GM18520 (cell line): ENCODE data around the gene AEBP1.

Experiments used
- ATAC-seq: cut with Tn5 transposase; IDR thresholded peaks from one replicate; pipeline ENCODE4 v1.9.1; 2021; ENCODE audit not compliant: unreplicated experiment

The AEBP1 gene

DNA sequence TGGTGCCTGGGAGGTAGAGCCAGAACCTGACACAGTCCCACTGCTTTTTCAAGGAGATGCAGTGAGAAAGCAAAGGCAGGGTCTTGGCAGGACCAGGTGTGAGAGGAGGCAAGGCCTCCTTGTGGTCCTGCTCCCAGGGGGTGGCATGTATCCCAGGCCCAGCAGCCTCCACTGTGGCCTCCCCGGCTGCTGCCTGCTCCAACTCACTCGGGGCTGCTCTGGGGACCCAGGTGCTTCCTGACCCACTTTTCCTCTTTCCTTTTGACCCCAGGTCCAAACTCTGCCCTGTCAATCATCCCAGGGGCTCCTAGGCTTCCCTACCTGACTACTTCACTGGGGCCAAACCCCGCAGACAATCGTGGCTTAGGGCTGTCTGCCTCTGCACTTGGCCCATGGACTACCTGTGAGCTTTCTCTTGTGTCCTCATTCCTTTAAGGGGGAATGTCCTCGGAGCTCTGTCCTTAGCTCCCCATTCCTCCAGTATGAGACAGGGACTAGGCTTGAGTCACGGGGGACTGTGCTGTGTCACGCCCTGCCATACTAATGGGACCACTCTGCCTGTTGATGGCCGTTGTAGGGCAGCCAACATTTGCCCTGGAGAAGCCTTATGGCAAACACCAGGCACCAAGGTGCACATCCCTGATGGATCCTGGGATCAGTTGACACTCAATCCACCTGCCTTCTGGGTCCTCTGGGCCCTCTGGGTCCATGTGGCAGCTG lies 1.1 kb upstream of the AEBP1 start:
- no peak for ATAC-seq

DNA sequence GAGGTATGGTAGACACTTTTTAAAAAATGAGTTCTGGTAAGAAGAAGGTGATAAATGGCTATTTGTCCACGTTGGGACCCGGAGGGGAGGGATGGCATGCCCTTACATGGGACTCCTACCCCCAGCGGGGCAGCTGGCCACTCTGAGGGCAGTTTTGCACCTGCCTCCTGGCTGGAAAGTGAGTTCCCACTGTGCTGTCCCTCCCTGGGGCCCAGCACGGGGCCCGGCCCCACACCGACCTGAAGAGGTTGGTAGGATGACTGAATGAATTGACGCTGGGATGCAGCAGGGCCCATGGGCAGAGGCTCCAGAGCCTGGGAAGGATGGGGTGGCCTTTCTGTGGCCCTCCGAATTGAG lies 601 bp upstream of the AEBP1 start:
- no peak for ATAC-seq

DNA sequence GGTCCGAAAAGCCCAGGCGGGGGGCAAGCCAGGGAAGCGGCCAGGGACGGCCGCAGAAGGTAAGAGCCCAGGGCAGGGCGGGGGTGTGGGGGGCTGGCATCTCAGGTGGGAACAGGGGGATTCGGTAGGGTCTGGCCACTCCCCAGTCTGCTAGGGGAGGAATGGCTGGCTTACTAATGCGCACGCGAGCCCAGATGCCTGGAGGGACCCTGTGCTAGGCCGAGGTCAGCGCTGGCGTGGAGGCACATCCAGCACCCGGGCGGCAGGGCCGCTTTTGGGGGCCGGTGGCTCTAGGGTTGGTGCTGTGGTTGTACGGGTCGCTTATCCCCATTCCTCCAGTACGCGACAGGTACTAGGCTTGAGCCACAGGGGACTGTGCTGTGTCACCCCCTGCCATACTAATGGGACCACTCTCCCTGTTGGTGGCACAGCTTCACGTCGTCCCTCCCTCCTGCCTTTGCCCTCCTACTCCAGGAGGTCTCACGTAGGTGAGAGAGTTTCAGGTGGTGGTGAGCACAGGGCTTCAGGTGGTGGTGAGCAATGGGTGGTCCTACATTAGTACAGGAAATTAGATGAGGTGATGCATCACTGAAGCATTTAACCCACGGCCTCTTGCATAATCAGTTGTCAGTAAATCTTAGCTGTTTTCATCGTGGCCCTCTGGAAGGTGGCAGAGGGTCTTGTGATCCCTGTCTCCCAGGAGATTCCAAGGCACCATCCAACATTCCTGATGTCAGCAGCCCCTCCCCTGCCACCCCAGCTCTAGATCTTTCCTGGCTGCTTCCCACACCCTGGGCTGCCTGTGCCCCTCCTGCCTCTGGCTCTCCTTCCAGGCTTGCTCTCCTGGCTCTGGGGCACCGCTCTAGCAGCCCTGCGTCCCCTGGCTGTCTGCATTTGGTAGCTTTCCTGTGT lies 971 bp downstream of the AEBP1 start:
- no peak for ATAC-seq

DNA sequence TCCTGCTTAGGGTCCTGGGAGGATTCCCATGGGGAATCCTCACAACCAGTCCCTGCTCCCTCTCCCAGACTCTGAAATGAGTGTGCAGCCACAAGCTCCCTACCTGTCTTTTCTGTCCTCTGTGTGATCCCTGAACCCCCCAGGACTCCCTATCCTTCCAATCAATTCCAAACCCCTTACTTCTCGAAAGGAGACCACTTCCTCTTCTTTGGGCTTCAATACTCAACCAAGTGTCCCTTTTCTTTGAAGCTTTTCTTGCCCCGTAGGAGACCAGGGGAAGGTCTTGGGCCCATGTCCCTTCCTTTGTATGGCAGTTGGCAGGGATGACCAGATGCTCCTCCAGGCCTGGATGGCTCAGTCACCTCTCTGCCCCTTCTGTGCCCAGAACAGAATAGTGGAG lies 1.7 kb downstream of the AEBP1 start:
- no peak for ATAC-seq

- no peak for ATAC-seq
Observed at GRCh38 chr7:44106311-44107065, 2.3 kb downstream of the AEBP1 start.

DNA sequence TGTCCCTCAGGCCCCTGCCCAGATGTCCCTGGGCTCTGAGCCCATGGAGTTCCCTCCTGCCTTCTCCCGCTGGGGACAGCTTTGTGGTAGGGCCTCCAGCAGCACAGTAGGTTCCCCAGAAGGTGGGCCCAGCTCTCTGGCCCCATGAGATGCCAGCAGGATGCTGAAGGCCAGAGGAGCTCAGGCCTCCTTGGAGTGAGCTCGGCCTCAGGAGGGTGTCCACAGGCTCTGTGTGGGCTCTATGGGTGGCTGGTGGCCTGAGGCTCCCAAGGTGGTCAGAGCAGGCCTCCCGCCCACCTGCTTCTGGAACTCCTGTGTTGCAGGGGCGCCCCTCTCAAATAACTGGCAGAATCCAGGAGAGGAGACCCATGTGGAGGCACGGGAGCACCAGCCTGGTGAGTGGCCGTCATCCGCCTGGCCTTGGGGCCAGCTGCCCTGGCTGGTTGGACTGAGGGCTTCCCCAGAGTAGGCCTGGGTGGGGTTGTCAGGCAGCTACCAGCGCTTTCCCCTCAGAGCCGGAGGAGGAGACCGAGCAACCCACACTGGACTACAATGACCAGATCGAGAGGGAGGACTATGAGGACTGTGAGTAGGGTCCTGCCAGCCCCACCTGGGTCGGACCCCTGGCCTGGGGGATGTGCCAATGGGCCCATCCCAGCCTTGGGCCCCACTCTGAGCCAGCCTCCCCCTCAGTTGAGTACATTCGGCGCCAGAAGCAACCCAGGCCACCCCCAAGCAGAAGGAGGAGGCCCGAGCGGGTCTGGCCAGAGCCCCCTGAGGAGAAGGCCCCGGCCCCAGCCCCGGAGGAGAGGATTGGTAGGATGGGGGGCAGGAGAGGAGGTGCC lies 3.2 kb downstream of the AEBP1 start:
- ATAC-seq = no peak

GRCh38 chr7:44107961-44108767 lies 4.0 kb downstream of the AEBP1 start:
- no peak for ATAC-seq

DNA sequence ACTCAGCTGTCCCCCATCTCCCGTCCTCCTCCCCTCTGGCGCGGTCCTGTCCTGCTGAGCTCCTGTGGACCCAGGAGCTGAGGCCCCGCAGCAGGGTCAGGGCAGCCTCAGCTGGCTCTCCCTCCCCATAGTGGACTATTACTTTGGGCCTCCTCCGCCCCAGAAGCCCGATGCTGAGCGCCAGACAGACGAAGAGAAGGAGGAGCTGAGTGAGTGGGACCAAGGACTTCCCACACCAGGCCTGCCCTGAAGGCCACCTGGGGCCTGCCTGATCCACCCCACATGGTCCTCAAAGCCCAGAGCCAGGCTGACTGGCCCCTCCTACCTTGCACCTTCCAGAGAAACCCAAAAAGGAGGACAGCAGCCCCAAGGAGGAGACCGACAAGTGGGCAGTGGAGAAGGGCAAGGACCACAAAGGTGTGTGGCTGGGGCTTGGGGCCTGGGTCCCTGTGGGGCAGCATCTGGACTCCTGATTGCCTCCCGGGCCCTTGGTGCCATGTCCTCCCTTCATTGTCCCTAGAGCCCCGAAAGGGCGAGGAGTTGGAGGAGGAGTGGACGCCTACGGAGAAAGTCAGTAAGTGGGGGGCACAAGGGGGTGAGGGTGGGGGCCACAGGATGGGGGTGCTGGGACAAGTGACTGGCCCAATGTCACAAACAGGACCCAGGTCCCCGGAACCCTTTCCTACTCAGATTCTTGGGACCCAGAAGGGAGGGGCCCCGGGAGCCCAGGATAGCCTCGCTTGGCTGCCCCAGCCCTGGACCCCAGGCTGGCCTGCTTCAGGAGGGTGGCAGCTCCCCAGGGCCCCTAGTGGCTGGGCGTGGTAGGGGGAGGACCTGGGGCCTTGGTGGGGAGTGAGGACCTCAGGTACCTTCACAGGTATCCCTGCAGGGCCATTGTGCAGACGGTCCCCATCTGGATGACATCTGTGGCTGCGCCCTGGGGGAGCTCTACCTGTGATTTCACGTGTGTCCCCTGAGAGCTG lies 4.9 kb downstream of the AEBP1 start:
- ATAC-seq = no peak

DNA sequence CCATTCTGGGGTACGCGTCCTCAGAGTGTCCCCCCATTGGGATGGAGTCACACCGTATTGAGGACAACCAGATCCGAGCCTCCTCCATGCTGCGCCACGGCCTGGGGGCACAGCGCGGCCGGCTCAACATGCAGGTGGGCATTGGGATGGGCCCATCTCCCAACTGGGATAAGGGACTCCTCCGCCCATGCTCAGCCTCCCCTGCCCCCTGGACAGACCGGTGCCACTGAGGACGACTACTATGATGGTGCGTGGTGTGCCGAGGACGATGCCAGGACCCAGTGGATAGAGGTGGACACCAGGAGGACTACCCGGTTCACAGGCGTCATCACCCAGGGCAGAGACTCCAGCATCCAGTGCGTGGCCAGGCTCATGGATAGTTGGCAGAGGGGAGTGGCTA lies 5.8 kb downstream of the AEBP1 start:
- no peak for ATAC-seq

DNA sequence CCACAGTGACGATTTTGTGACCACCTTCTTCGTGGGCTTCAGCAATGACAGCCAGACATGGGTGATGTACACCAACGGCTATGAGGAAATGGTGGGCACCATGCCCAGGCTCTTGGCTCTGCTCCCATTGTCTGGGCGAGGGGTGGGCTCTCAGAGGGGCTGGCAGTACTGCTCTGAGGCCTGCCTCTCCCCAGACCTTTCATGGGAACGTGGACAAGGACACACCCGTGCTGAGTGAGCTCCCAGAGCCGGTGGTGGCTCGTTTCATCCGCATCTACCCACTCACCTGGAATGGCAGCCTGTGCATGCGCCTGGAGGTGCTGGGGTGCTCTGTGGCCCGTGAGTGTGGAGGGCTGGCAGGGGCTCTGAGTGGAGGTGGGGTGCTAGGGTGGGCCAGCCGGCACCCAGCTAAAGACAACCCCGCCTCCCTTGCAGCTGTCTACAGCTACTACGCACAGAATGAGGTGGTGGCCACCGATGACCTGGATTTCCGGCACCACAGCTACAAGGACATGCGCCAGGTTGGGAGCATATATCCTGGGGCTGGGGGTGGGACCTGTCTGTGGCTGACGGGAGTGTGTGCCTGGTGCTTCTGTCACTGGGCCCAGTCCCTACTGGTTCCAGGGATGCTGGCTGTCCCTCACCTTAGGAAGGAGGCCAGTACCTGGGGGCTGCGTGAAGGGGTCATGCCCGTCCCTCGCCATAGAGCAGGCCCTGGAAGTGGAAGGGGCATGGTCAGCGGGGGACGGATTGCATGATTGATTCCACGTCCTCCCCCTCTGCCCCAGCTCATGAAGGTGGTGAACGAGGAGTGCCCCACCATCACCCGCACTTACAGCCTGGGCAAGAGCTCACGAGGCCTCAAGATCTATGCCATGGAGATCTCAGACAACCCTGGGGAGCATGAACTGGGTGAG lies 6.8 kb downstream of the AEBP1 start:
- ATAC-seq = no peak

DNA sequence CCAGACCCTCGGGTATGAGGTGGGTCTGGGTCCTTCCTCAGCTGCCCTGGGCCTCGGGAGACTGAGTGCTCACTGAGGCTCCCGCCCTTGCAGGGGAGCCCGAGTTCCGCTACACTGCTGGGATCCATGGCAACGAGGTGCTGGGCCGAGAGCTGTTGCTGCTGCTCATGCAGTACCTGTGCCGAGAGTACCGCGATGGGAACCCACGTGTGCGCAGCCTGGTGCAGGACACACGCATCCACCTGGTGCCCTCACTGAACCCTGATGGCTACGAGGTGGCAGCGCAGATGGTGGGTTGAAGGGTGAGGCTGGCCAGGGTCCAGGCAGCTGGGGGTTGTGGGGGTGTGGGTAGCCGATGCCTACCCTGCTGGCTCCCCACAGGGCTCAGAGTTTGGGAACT lies 7.6 kb downstream of the AEBP1 start:
- ATAC-seq = no peak

DNA sequence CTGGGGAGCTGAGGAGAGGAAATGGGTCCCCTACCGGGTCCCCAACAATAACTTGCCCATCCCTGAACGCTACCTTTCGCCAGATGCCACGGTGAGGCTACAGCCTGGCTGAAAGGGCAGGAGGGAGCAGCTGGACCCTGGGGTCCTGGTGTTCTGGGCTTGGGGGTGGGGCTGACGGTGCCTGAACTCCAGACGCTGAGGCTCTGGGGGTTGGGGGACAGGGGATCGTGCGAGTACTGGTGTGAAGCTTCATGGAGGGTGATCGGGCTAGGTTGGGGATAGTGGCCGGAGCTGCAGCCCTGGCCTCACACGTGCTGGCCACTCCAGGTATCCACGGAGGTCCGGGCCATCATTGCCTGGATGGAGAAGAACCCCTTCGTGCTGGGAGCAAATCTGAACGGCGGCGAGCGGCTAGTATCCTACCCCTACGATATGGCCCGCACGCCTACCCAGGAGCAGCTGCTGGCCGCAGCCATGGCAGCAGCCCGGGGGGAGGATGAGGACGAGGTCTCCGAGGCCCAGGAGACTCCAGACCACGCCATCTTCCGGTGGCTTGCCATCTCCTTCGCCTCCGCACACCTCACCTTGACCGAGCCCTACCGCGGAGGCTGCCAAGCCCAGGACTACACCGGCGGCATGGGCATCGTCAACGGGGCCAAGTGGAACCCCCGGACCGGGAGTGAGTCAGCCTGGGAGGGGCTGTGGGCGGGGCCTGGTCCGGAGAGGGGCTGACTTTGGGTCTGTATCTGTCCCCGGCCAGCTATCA lies 8.3 kb downstream of the AEBP1 start:
- no peak for ATAC-seq

- ATAC-seq = no peak
Observed at GRCh38 chr7:44112997-44113763, 9.0 kb downstream of the AEBP1 start.

GRCh38 chr7:44113764-44114354 lies 9.7 kb downstream of the AEBP1 start:
- ATAC-seq = no peak

DNA sequence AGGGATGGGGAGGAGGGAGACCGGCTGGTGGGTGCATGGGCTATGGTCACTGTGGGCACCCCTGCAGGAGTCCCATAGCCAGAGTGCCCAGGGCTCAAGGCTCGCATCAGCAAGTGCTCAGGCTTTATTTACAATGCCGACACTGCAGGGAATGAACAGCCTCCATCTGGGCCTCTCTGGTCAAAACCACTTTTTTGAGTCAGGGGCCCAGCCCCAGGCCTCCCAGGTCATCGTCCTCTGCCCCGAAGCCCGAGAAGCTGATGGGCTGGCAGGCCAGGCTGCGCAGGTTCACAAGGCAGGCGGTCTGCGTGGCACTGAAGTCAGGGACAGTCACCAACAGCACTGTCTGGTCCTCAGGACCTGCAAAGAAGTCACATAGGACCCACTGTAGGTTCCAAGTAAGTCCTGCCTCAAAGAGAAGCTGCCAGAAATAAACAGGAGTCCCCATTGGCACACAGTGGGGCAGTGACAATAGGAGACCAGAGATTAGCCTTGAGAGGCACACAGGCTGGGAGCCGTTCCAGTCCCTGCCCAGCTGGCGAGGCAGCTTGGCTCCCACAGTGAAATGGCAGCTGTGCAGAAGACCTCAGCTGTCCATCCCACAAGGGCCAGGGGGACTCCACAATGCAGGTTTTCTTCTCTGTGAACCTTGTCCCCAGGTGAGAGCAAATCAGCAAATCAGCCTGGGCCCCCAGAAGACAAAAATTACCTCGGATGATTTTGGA lies 10.6 kb downstream of the AEBP1 start:
- no peak for ATAC-seq
